Coronary artery (tissue), 2 donors: ENCODE results near the gene RAPGEFL1.

Experiments used
- DNase-seq: peaks from one replicate; pipeline ENCODE4 v3.0.0-alpha.2; 2017; ENCODE audit warnings: low spot score
- H3K27ac ChIP-seq, 2 donors: fragments of 200-600 bp; sonication (generic); one replicate each; pipeline ENCODE4 v1.5.1; 2016 to 2019
- H3K4me3 ChIP-seq: fragments of 200-600 bp; sonication (generic); 2 replicates; pipeline ENCODE4 v1.5.1; 2016; ENCODE audit warnings: mild to moderate bottlenecking, moderate library complexity
- TF ChIP-seq, protein P1 (sequence below): fragments of 200-600 bp; sonication (generic); IDR thresholded peaks from one replicate; pipeline ENCODE4 v1.5.1; 2019; ENCODE audit warnings: antibody characterized with exemption

RAPGEFL1 gene

DNA sequence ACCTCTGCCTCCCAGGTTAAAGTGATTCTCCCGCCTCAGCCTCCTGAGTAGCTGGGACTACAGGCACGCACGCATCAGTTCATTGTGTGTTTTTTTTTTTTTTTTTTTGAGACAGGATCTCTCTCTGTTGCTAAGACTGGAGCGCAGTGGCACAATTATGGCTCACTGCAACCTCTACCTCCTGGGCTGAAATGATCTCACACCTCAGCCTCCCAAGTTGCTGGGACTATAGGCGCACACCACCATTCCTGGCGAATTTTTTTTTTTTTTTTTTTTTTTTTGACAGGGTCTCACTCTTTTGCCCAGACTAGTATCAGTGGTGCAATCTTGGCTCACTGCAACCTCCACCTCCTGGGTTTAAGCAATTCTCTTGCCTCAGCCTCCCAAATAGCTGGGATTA lies 17.8 kb upstream of the RAPGEFL1 start:
- H3K27ac ChIP-seq, result no peak overlapping the region
- DNase-seq, result no peak
- TF ChIP-seq, protein P1, sequence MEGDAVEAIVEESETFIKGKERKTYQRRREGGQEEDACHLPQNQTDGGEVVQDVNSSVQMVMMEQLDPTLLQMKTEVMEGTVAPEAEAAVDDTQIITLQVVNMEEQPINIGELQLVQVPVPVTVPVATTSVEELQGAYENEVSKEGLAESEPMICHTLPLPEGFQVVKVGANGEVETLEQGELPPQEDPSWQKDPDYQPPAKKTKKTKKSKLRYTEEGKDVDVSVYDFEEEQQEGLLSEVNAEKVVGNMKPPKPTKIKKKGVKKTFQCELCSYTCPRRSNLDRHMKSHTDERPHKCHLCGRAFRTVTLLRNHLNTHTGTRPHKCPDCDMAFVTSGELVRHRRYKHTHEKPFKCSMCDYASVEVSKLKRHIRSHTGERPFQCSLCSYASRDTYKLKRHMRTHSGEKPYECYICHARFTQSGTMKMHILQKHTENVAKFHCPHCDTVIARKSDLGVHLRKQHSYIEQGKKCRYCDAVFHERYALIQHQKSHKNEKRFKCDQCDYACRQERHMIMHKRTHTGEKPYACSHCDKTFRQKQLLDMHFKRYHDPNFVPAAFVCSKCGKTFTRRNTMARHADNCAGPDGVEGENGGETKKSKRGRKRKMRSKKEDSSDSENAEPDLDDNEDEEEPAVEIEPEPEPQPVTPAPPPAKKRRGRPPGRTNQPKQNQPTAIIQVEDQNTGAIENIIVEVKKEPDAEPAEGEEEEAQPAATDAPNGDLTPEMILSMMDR, result no peak
- H3K4me3 ChIP-seq, result no peak overlapping the region

DNA sequence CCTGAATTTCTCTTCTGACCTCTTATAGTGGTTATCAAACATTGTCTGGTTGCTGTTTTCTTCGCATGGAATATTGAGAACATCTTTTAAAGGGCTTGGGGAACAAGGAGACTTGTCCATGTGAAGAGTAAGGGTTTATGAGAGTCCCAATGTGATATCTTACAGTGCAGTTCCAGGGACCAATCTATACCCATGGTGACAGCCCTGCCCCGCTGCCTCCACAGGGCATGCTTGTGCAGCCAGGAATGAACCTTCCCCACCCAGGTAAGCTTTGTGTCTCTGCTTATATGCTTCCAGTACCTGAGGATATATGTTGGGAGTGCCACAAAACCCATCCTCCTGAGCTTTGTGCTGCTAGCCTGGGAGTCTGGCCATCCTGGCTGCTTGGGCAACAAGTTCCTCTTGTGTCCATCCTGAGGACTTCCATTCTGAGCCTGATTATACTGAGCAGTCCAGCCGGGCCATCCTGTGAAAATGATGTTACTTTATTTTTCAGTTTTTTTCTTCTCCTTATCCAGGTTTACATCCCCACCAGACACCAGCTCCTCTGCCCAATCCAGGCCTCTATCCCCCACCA lies 9.5 kb upstream of the RAPGEFL1 start:
- peak overlapping the region in 1 of 2 donors; percentile 81 for H3K27ac ChIP-seq
- DNase-seq, result no peak

DNA sequence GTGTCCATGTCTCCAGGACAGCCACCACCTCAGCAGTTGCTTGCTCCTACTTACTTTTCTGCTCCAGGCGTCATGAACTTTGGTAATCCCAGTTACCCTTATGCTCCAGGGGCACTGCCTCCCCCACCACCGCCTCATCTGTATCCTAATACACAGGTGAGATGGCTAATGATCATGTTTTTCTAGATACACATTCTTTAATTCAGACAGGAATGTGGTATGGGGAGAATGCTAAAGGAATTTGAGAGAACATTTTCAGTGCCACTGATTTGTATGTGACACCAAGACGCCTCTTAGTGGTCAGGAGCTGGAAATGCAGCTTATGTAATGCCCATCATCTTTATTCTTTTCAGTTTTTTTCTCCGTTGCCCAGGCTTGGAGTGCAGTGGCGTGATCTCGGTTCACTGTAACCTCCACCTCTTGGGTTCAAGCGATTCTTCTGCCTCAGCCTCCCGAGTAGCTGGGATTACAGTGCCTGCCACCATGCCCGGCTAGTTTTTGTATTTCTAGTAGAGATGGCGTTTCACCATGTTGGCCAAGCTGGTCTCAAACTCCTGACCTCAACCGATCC lies 8.9 kb upstream of the RAPGEFL1 start:
- TF ChIP-seq, protein P1, result peak; percentile 83
- H3K27ac ChIP-seq, result peak overlapping the region in 1 of 2 donors; percentile 81
- H3K4me3 ChIP-seq, result no peak overlapping the region
- no peak for DNase-seq

More for the DNA sequence above, 9.5 kb upstream of the RAPGEFL1 start:
- no peak overlapping the region for H3K4me3 ChIP-seq
- TF ChIP-seq, protein P1, result no peak

DNA sequence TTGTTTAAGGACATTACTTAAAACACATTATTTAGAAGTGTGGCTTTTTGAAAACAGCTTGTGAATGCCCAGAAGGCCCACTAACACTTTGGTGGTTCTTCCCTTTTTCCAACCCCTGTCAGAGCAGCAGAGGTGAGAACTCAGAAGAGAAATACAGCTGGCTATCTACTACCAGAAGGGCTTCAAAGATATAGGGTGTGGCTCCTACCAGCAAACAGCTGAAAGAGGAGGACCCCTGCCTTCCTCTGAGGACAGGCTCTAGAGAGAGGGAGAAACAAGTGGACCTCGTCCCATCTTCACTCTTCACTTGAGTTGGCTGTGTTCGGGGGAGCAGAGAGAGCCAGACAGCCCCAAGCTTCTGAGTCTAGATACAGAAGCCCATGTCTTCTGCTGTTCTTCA lies 6.9 kb upstream of the RAPGEFL1 start:
- Histone ChIP-seq H3K27ac (no peak overlapping the region), H3K4me3 (no peak overlapping the region)
- TF ChIP-seq, protein P1, result no peak
- no peak for DNase-seq

DNA sequence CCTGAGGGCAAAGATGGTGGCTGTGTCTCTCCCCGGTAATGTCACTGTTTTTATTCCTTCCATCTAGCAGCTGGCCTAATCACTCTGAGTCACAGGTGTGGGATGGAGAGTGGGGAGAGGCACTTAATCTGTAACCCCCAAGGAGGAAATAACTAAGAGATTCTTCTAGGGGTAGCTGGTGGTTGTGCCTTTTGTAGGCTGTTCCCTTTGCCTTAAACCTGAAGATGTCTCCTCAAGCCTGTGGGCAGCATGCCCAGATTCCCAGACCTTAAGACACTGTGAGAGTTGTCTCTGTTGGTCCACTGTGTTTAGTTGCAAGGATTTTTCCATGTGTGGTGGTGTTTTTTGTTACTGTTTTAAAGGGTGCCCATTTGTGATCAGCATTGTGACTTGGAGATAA lies 5.5 kb upstream of the RAPGEFL1 start:
- H3K27ac ChIP-seq, result no peak overlapping the region
- H3K4me3 ChIP-seq, result no peak overlapping the region
- no peak for DNase-seq
- TF ChIP-seq, protein P1, result no peak

DNA sequence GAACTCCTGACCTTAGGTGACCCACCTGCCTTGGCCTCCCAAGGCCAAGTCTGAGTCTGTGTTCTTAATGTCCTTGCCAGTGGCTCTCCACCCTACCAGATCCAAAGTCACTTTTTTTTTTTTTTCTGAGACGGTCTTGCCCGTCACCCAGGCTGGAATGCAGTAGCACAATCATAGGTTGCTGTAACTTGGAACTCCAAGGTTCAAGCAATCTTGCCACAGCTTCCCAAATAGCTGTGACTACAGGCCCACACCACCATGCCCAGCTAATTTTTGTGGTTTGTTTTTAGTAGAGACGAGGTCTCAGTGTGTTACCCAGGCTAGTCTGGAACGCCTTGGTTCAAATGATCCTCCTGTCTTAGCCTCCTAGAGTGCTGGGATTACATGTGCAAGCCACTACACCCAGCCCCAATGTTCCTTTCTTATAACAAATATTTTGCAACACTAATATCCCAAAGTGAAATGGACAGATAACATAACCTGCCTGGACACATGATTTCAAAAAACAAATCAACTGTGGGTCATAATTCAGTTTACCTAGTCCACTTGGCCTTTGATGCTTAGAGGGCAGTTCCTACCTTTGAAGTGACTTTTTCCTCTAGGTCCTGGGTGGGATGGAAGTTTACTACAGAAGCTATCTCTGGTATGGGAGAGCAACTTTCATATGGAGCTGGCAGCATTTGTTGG lies 4.0 kb upstream of the RAPGEFL1 start:
- TF ChIP-seq, protein P1, result no peak
- DNase-seq, result no peak
- no peak overlapping the region for H3K27ac ChIP-seq
- H3K4me3 ChIP-seq, result no peak overlapping the region

DNA sequence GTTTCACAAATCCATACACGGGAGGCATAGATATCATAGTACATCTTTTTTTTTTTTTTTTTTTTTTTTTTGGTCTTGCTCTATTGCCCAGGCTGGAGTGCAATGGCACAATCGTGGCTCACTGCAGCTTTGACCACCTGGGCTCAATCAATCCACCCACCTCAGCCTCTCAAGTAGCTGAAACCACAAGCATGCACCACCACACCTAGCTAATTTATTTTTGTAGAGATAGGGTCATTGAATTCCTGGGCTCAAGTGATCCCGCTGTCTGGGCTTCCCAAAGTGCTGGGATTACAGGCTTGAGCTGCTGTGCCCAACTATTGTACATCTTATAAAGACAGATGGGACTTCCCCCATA lies 3.5 kb upstream of the RAPGEFL1 start:
- TF ChIP-seq, protein P1, result no peak
- no peak for DNase-seq
- Histone ChIP-seq H3K27ac (no peak overlapping the region), H3K4me3 (no peak overlapping the region)
